ACC112 (cell line): ENCODE data around the gene SMDT1.

ENCODE experiments used
- H2AFZ ChIP-seq: fragments of 200-600 bp; sonication (generic); one replicate; pipeline ENCODE4 v1.6.0; 2017; ENCODE audit warnings: antibody characterized with exemption, low read length; ENCODE audit not compliant: unreplicated experiment
- H3K27ac ChIP-seq: fragments of 200-600 bp; sonication (generic); 2 replicates; pipeline ENCODE4 v1.5.1; 2014; ENCODE audit warnings: low read depth, mild to moderate bottlenecking, antibody characterized with exemption, low read length, moderate library complexity
- H3K27me3 ChIP-seq: fragments of 200-600 bp; sonication (generic); 2 replicates; pipeline ENCODE4 v1.6.1; 2014; ENCODE audit warnings: mild to moderate bottlenecking, antibody characterized with exemption, low read length, moderate library complexity, mixed read lengths; ENCODE audit not compliant: insufficient read depth
- H3K36me3 ChIP-seq: fragments of 200-600 bp; sonication (generic); 2 replicates; pipeline ENCODE4 v1.6.1; 2016; ENCODE audit warnings: mild to moderate bottlenecking, antibody characterized with exemption, low read length, moderate library complexity, mixed read lengths; ENCODE audit not compliant: insufficient read depth
- H3K4me1 ChIP-seq: fragments of 200-600 bp; sonication (generic); one replicate; pipeline ENCODE4 v1.6.1; 2016; ENCODE audit warnings: low read length, mixed read lengths; ENCODE audit not compliant: insufficient read depth, unreplicated experiment, control insufficient read depth
- H3K4me3 ChIP-seq: fragments of 200-600 bp; sonication (generic); 2 replicates; pipeline ENCODE4 v1.5.1; 2014; ENCODE audit warnings: mild to moderate bottlenecking, low read depth, low read length
- H3K79me2 ChIP-seq: fragments of 200-600 bp; sonication (generic); one replicate; pipeline ENCODE4 v1.6.0; 2016; ENCODE audit warnings: low read length; ENCODE audit not compliant: control insufficient read depth, unreplicated experiment, insufficient read depth

Gene SMDT1

GRCh38 chr22:42132457-42132856, 53.0 kb downstream of the SMDT1 start:
- Histone ChIP-seq H3K4me1 (no peaks in the 10 kb centered on the region), H2AFZ (no peak overlapping the region), H3K79me2 (no peaks in the 10 kb centered on the region), H3K36me3 (no peaks in the 10 kb centered on the region), H3K27me3 (no peaks in the 10 kb centered on the region), H3K4me3 (no peak overlapping the region), H3K27ac (no peak overlapping the region)
